HepG2 (cell line): ENCODE measurements around the gene CCDC196. TPM values are rescaled to one million over a fixed set of nuclear protein-coding genes. Genes with fewer than 3 reads are reported as not detected.

Experiments used
- AHDC1 ChIP-seq: sonication (generic); formaldehyde crosslinking; IDR thresholded peaks from 2 replicates; pipeline ENCODE4 v1.5.1; 2020; ENCODE audit warnings: mild to moderate bottlenecking, missing genetic modification reagents, borderline replicate concordance
- CEBPB ChIP-seq: IDR thresholded peaks from 2 replicates; pipeline ENCODE4 v1.6.1; 2011; ENCODE audit warnings: low read depth, low read length, improper control_type of control experiment, borderline replicate concordance
- EP300 ChIP-seq, 3 experiments: sonication (generic) in 1 of 3; formaldehyde crosslinking in 1 of 3; IDR thresholded peaks; 2 replicates each; pipeline versions ENCODE4 v1.5.1 to v1.6.1; 2011 to 2020; ENCODE audit warnings: low read depth in 2 of 3, low read length in 2 of 3, borderline replicate concordance in 1 of 3, improper control_type of control experiment in 1 of 3, mild to moderate bottlenecking in 1 of 3, missing genetic modification reagents in 1 of 3, moderate library complexity in 1 of 3
- FOXA1 ChIP-seq, 2 experiments: fragments of 450-650 bp in 1 of 2; sonication (generic) in 1 of 2; formaldehyde crosslinking in 1 of 2; IDR thresholded peaks; 2 replicates each; pipeline versions ENCODE4 v1.4.0 to v1.6.1; 2016 to 2020; ENCODE audit warnings: missing genetic modification reagents in 1 of 2
- HBP1 ChIP-seq: IDR thresholded peaks from 2 replicates; pipeline ENCODE4 v1.6.1; 2016; ENCODE audit warnings: low read depth, control low read depth
- HNRNPK ChIP-seq: fragments of 200-400 bp; formaldehyde crosslinking; IDR thresholded peaks from 2 replicates; pipeline ENCODE4 v1.6.1; 2018; ENCODE audit warnings: low read length, low read depth, moderate library complexity, mild to moderate bottlenecking; ENCODE audit not compliant: poor library complexity, severe bottlenecking
- NONO ChIP-seq, 2 experiments: fragments of 450-650 bp in 1 of 2; sonication (generic) in 1 of 2; formaldehyde crosslinking in 1 of 2; IDR thresholded peaks in 1 of 2; conservative IDR thresholded peaks in 1 of 2; 2 replicates each; pipeline versions ENCODE4 v1.6.1 to v1.8.0; 2017 to 2022; ENCODE audit warnings: mild to moderate bottlenecking in 1 of 2, missing genetic modification reagents in 1 of 2, moderate library complexity in 1 of 2
- PAXIP1 ChIP-seq: sonication (generic); formaldehyde crosslinking; conservative IDR thresholded peaks from 2 replicates; pipeline ENCODE4 v1.4.0; 2020; ENCODE audit warnings: mild to moderate bottlenecking, missing genetic modification reagents, moderate library complexity
- PCBP2 ChIP-seq: fragments of 200-400 bp; formaldehyde crosslinking; optimal IDR thresholded peaks from 2 replicates; pipeline ENCODE3; 2018; ENCODE audit warnings: low read length, low read depth; ENCODE audit not compliant: poor library complexity, severe bottlenecking
- ZNF276 ChIP-seq: sonication (generic); formaldehyde crosslinking; IDR thresholded peaks from 2 replicates; pipeline ENCODE4 v1.4.0; 2020; ENCODE audit warnings: mild to moderate bottlenecking, low read depth, missing genetic modification reagents
- ZNF33B ChIP-seq: sonication (generic); formaldehyde crosslinking; IDR thresholded peaks from 2 replicates; pipeline ENCODE4 v1.5.1; 2020; ENCODE audit warnings: mild to moderate bottlenecking, missing genetic modification reagents
- ZNF382 ChIP-seq: sonication (generic); formaldehyde crosslinking; IDR thresholded peaks from 2 replicates; pipeline ENCODE4 v1.5.0; 2020; ENCODE audit warnings: missing genetic modification reagents, mild to moderate bottlenecking, borderline replicate concordance
- polyA plus RNA-seq, 8 experiments: library from polyadenylated mRNA; depleted of rRNA in 3 of 8; stranded (reverse) in 7 of 8; unstranded in 1 of 8; fragments of >200 nt; fragmentation: Illumina TruSeq in 4 of 8; extraction: Trizol in 4 of 8; gene quantifications; 2 replicates each; pipeline versions ENCODE4 v1.2.1 to v1.2.3, GENCODE V29; 2011 to 2016; ENCODE audit warnings: low read depth in 4 of 8, missing spikeins in 1 of 8, mixed read lengths in 1 of 8; ENCODE audit not compliant: insufficient read depth in 1 of 8
- total RNA-seq, 5 experiments: library from RNA; depleted of rRNA; stranded (reverse); fragments of >200 nt; fragmentation: Illumina TruSeq; extraction: Trizol; gene quantifications; 2 replicates each; pipeline ENCODE4 v1.2.3, GENCODE V29; 2016; ENCODE audit warnings: low read depth in 1 of 5

The CCDC196 gene
- total and polyA plus RNA-seq, 2 of the 13 experiments (the other 11 are each of a cell fraction or from before 2014, with no cell fraction given) = not detected

- peak; percentile 29; the same call in 1 of the 2 replicates for TF ChIP-seq PAXIP1 (CRISPR knock-in tag)
- TF ChIP-seq AHDC1 (CRISPR knock-in tag) = peak; percentile 42; the same call in 1 of the 2 replicates
- no peak for TF ChIP-seq ZNF382
- TF ChIP-seq FOXA1 (IDR thresholded peaks at IDR 0.05) = no peak
- peak; percentile 37; the same call in 1 of the 2 replicates for TF ChIP-seq FOXA1 (CRISPR knock-in tag; IDR thresholded peaks at IDR 0.05)
- TF ChIP-seq ZNF276 (CRISPR knock-in tag) = no peak
- TF ChIP-seq CEBPB = peak; percentile 79; the same call in 1 of the 2 replicates
- TF ChIP-seq PCBP2 = no peak
- no peak for TF ChIP-seq ZNF33B (CRISPR knock-in tag)
- no peak for TF ChIP-seq EP300 (IDR thresholded peaks at IDR 0.05; ENCODE audit: low read depth in 2 of 2, low read length in 2 of 2)
- TF ChIP-seq EP300 (CRISPR knock-in tag; IDR thresholded peaks at IDR 0.05; ENCODE audit: borderline replicate concordance) = no peak
- no peak for TF ChIP-seq NONO (IDR thresholded peaks at IDR 0.05)
- no peak for TF ChIP-seq NONO (CRISPR knock-in tag; conservative IDR thresholded peaks at IDR 0.05)
- TF ChIP-seq HBP1 (CRISPR knock-in tag) = no peak
- TF ChIP-seq HNRNPK = no peak
These were observed 4.3 kb downstream of the CCDC196 start (continued) for GRCh38 chr14:66490143-66491111.
